Kidney glomerular epithelial cell (primary cell): ENCODE results near the gene RHEB.

ENCODE experiments used
- DNase-seq: peaks from one replicate; lab custom pipeline; 2025; lab: John Stamatoyannopoulos, UW

The RHEB gene

DNA sequence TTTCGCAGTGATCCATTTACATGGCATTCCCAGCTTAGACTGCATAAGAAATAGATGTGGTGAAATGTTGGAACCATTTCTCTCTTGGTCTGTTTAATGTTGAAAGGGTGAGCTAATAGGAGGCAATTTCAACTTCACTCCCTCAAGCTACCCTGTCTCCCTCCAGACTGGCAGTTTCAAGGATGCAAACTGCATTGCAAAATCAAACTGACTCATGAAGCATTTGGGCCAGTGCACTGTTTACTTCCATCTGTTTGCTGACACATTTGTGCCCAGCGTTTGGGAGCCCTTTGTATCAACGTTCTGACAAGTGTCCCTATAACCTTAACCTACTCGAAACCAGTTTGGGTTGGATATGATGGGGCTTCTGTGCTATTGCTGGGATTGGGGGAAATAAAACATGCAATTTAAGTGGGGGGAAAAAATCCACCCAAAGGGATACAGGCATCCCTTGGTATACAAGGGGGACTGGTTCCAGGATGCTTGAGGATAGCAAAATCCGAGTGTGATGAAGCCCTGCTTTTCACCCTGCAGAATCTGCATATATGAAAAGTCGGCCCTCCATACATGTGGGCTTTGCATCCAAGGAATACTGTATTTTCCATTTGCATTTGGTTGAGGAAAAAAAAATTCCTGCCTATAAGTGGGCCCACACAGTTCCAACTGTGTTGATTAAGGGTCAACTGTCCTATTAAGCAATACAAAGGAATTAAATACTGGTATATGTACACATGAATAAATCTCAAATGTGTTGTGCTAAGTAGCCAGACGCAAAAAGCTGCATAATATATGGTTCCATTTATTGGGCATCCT, 15.6 kb downstream of the RHEB start:
- DNase-seq = no peak

DNA sequence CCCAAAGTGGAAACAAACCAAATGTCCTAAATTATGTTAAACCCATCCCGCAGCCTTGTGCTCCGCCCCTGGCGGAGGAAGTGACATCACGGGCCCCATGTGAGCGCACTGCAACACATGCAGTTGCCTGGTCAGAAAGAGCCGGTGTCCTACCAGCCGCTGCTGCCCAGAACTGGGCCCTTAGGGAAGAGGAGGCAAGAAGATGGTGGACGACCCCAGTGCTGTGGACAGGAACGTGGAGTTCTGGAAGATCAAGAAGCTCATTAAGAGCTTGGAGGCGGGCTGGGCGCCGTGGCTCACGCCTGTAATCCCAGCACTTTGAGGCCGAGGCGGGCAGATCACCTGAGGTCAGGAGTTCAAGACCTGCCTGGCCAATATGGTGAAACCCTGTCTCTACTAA, 18.0 kb downstream of the RHEB start:
- DNase-seq = no peak

- DNase-seq = no peak
These were observed 21.2 kb downstream of the RHEB start for GRCh38 chr7:151498495-151498894.

GRCh38 chr7:151497306-151497871, 22.3 kb downstream of the RHEB start:
- no peak for DNase-seq

- DNase-seq = no peak
These were observed 24.3 kb downstream of the RHEB start for GRCh38 chr7:151495360-151495759.

DNA sequence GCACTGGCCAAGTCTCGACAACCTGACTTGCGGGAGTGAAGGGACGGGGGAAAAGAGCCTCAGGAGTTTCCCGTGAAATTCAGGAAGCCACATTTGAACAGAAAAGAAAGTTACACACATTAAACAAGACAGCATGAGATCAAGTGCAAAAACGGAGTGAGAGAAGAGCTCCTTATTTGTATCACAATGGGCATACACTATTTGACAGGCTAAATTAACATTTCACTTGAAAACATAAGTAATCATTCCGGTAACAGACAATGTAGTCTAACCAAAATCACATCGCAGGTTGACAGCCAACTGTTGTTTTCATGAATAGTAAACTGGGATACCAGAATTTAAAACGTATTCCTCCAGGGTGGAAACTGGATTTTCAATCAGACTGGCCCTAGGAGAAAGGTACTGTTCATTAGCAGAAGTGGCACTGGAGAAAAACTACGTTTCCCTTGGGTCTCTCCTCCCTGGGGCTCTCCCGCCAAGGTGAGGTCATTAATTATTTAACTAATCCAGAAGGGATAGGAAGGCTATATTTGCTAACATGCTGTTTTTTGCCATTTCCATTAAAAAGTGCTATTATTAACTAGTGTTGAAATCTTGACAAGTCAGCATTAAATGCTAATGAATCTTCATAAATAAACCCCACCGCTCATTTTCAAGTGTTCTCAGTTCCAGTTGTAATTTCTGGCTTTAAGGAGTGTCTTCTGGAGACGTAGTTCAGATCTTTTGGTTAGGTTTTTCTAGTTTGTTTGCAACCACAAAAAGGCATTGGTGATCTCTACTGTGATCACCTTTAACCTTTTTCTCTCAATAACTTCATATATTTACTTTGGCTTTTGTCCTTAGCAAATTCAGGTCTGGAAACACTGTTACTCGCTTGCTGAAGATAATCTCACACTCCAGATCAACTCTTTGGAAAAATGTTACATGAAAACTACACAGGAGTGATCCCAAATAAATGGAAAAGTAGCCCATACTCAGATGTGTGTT, 25.1 kb downstream of the RHEB start:
- DNase-seq = peak; percentile 25

- no peak for DNase-seq
These were observed 26.6 kb downstream of the RHEB start for GRCh38 chr7:151493083-151493482.

DNA sequence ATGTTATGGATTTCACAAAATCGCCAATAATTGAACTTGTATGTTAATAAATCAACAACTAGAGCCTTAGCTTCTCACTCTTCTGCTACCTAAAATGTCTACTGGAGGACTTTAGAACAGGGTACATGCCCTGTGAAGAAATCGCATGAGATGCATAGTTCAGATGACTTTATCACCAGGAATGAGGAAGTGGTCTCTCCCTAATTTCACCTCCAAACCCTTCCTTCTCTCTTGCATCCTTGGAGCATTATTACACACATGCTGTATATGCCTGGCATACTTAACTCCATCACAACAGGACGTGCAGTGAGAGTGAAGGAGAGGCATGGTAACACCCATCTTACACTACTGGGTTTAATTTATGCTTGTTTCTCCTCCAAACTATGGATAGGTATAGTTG, 27.8 kb downstream of the RHEB start:
- peak; percentile 78 for DNase-seq

DNA sequence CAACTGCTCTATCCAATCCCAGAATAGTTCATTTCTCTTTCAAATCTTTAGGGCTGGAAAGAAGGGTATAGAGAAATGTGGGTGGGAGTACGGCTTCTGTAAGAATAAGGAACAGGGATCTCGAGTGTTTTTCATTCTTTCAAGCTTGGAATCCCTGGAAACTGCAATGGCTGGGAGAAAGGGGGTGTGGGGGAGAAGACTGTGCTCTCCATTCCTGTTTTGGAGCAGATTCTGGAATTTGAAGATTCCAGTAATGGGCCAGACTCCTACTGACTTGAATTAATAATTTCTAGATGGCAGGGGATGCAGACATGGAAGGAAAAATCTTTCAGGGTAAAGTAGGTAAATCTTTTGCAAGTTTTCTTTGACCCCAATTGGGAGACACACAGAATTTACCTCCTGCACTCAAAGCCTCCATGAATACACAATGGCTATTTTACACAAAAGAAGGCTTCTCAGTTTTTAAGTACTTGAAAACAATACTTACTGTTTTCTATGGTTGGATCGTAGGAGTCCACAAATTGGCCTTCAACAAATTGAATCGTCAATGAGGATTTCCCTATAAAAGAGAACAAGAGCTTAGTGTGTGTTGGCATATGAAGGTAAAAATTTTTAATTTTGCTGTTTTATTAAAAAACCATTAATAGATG, 29.1 kb downstream of the RHEB start:
- DNase-seq = no peak

DNA sequence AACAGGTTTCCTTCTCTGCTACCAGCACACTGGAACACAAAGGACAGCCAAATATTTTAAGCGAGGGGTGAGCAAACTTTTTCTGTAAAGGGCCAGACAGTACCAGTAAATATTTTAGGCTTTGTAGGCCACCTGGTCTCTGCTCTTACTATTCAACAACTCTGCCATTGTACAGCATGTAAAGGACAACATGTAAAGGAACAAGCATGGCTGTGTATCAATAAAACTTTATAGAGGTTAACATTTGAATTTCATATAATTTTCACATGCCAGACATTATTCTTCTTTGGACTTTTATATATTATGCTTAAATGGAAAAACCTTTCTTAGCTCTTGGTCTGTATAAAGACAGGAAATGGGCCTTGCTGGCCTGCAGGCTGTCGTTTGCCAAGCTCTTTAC, 30.2 kb downstream of the RHEB start:
- DNase-seq = no peak

DNA sequence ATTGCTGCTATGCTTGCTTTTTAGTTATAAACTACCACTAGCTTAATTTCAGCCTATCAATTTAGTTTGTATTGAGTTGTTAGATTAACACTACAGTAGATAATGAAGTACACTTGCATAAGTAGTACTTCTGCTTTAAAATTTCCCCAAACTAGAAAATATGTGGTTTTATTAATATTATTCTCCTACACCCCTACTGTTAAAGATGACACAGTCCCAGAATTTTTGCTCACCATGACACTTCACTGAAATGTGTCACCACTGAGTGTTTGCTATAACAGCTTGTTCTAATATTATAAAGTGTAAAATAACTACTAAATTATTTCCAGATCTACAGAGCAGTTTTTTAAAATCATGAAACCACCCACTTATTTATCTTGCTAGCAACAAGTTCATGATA, 31.6 kb downstream of the RHEB start:
- no peak for DNase-seq

- no peak for DNase-seq
These were observed 32.5 kb downstream of the RHEB start for GRCh38 chr7:151487228-151487627.

GRCh38 chr7:151486074-151486473, 33.6 kb downstream of the RHEB start:
- no peak for DNase-seq

GRCh38 chr7:151484971-151485707, 34.6 kb downstream of the RHEB start:
- DNase-seq = peak; percentile 67

DNA sequence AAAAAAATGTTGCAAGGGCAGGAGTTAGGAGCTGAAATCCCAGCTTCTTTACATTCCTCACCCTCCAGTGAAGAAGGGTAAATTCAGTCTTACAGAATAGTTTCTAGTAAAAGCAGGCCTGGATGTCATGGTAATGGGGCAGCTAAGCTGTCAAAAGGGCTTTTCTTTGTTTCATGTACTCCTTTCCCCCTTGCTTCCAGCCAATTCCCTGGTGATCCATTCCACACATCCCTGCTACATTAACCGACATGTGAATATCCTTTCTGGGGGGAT, 36.0 kb downstream of the RHEB start:
- DNase-seq = no peak

GRCh38 chr7:151482883-151483710, 36.6 kb downstream of the RHEB start:
- DNase-seq = no peak

GRCh38 chr7:151481650-151482505, 37.8 kb downstream of the RHEB start:
- no peak for DNase-seq

- no peak for DNase-seq
These were observed 41.8 kb downstream of the RHEB start for GRCh38 chr7:151477867-151478266.

GRCh38 chr7:151472644-151473380, 46.9 kb downstream of the RHEB start:
- DNase-seq = no peak
